Measurements from ENCODE around the gene VOPP1. TPM values are rescaled to one million over a fixed set of nuclear protein-coding genes. Genes with fewer than 3 reads are reported as not detected.
A peak's percentile ranks its signal among the peaks of the same experiment; 100 is the strongest.

VOPP1 gene
- total and polyA plus RNA-seq, 12 donors, result 9.3 to 42.9 (median 22.8) TPM

DNA sequence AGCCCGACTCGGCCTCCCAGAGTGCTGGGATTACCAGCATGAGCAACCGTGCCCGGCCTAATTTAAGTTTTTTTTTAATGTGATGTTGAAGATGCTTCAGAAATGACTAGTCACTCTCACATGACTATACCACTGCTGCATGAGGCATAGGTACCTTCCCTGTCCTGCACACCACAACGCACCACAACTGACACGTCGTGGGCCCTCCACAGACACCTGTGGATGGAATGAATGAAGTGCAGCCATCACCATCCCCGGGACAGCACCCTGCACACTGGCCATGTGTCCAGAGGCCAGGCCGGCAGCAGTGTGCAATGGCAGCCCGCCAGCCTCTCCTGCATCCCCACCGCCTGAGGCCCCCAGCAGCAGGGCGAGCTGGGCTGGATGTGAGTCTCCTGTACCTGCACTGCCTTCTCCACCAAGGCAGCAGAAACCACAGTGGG, 55.1 kb downstream of the VOPP1 start:
- Histone ChIP-seq H3K4me3 (no peak overlapping the region), H3K36me3 (peaks cover 0 to 78% (median 13%) of the 10 kb centered on the region in 9 donors), H3K9me3 (no peaks in the 10 kb centered on the region), H3K27me3 (no peaks in the 10 kb centered on the region), H3K4me1 (peaks cover 5 to 32% (median 16%) of the 10 kb centered on the region in 9 donors), H3K27ac (no peak overlapping the region)
- WGBS, 2 donors, result 87 to 89% methylated on average over 12 of the region's 12 CpGs
- intact Hi-C loops (cut with DNase I), result loop anchor here in 1 of 10 donors (10.0 kb wide), 1 partner anchor 82 kb away; no protein-coding TSS in a partner anchor
- DNase-seq, result no peak
- no peak for ATAC-seq
- TF ChIP-seq, protein P1, sequence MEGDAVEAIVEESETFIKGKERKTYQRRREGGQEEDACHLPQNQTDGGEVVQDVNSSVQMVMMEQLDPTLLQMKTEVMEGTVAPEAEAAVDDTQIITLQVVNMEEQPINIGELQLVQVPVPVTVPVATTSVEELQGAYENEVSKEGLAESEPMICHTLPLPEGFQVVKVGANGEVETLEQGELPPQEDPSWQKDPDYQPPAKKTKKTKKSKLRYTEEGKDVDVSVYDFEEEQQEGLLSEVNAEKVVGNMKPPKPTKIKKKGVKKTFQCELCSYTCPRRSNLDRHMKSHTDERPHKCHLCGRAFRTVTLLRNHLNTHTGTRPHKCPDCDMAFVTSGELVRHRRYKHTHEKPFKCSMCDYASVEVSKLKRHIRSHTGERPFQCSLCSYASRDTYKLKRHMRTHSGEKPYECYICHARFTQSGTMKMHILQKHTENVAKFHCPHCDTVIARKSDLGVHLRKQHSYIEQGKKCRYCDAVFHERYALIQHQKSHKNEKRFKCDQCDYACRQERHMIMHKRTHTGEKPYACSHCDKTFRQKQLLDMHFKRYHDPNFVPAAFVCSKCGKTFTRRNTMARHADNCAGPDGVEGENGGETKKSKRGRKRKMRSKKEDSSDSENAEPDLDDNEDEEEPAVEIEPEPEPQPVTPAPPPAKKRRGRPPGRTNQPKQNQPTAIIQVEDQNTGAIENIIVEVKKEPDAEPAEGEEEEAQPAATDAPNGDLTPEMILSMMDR (IDR thresholded peaks at IDR 0.05), result no peak

DNA sequence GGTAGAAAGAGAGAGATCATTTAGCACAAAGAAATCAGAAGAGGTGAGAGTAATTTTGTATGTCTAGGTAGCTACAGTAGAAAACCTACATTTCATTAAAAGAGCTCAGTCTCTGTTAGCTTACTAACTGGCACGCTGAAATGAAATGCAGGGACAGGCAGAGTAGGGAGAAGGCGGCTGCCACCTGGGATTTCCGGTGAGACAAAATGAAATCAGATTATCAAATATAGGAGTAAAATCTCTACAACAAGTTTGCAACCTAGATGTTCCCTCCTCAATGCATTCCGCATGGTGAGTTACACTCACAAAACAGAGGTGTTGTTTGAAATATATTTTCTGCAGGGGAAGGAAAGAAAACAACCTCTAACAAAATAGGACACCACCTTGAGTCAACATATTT, 55.9 kb downstream of the VOPP1 start:
- ATAC-seq (no peak), DNase-seq (no peak)
- Histone ChIP-seq H3K9me3 (no peaks in the 10 kb centered on the region), H3K4me3 (no peak overlapping the region), H3K27me3 (no peaks in the 10 kb centered on the region), H3K36me3 (peaks cover 0 to 80% (median 13%) of the 10 kb centered on the region in 9 donors), H3K4me1 (peaks cover 5 to 25% (median 14%) of the 10 kb centered on the region in 9 donors), H3K27ac (peak overlapping the region in 7 of 10 donors; percentile 3 to 56 (median 41))
- 48 to 80% methylated on average over 4 of the region's 4 CpGs for WGBS, 2 donors
- TF ChIP-seq, protein P1 (IDR thresholded peaks at IDR 0.05), result no peak
- intact Hi-C loops (cut with DNase I), result loop anchor here in 1 of 10 donors (10.0 kb wide), 1 partner anchor 82 kb away; no protein-coding TSS in a partner anchor

DNA sequence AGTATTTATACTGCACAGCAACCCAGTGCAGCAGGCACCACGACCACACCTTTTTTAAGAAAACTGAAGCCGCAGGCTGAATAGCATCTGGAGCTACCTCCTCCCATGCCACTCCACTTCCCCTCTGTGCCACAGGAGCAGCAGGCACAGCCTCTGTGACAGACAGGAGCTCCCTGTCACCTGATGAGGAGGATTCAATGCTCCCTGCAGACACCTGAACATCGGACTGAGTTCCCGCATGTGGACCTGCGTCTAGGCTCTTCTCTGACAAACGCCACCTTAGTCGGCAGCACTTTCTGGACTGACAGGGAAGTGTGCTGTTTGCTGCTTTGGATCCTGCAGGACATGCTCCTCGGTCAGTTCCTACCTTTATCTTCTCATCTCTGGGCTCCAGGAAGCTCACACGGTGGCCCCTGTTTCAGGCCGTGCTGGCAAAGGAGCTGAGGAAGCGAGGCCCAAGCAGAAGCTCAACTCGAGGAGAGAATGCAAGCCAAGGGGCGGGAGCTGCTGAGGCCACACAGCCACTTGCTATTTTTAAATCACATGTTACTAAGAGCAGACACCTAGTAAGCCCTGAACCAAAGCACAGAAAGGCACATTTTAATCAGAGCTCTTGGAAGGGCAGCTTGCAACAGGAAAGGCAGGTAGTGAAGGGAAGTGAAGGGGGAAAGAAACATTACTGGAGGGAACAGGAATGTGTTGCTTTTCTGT, 56.6 kb downstream of the VOPP1 start:
- 40 to 50% methylated on average over 13 of the region's 13 CpGs for WGBS, 2 donors
- Histone ChIP-seq H3K27ac (peak overlapping the region in 8 of 10 donors; percentile 3 to 56 (median 32)), H3K27me3 (no peaks in the 10 kb centered on the region), H3K36me3 (peaks cover 0 to 77% (median 13%) of the 10 kb centered on the region in 9 donors), H3K4me1 (peaks cover 5 to 25% (median 14%) of the 10 kb centered on the region in 9 donors), H3K4me3 (peak overlapping the region in 1 of 10 donors; percentile 12), H3K9me3 (no peaks in the 10 kb centered on the region)
- DNase-seq (peak; percentile 40 to 57), ATAC-seq (peak; percentile 55 to 93 (median 86))
- intact Hi-C loops (cut with DNase I), result loop anchor here in 1 of 10 donors (10.0 kb wide), 1 partner anchor 81 kb away; no protein-coding TSS in a partner anchor
- TF ChIP-seq, protein P1 (IDR thresholded peaks at IDR 0.05), result no peak

DNA sequence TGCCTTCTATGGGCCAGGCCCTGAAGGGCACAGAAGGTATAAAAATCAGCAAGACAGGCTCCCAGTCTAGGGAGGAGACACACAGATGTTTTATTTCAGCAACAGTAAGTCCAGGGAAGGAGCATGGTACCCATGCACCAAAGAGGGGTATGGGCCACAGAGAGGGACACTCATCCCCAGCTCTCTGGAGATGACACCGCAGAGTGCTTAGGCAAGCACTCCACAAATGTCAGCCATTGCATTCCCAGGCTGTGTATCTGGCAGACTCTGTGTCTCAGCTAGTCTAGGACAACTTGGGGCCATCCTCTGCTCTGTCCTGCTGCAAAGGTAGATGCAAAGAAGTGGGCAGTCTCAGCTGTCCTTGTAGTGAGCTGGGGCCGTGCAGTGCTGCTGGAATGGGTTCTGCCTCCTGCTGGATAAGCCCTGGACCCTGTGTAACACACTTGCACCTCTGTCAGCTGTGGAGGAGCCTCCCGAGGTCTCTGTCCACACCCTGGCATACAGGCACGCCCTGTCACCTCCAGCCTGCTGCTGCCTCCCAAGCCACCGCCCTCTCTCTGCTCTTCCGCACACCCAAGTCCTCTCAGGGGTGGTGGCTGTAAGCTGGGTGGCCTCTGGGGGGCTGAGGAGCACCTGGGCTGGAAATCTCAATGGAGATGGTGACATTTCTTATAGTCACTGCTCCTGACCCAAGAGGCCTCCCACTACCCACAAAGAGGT, 57.6 kb downstream of the VOPP1 start:
- H3K4me1 ChIP-seq, result peaks cover 5 to 25% (median 15%) of the 10 kb centered on the region in 9 donors
- 88 to 93% methylated on average over 6 of the region's 6 CpGs for WGBS, 2 donors
- H3K4me3 ChIP-seq, result no peak overlapping the region
- TF ChIP-seq, protein P1 (IDR thresholded peaks at IDR 0.05), result no peak
- H3K36me3 ChIP-seq, result peaks cover 0 to 67% (median 13%) of the 10 kb centered on the region in 9 donors
- ATAC-seq (peak in 4 of 8 donors; percentile 8 to 46 (median 26)), DNase-seq (no peak)
- no peaks in the 10 kb centered on the region for H3K27me3 ChIP-seq
- no peaks in the 10 kb centered on the region for H3K9me3 ChIP-seq
- H3K27ac ChIP-seq, result no peak overlapping the region
- intact Hi-C loops (cut with DNase I), result loop anchor here in 1 of 10 donors (10.0 kb wide), 1 partner anchor 80 kb away; no protein-coding TSS in a partner anchor
